ENCODE data around the gene JMJD1C.
A peak's percentile ranks its signal among the peaks of the same experiment; 100 is the strongest.

The JMJD1C gene

GRCh38 chr10:63491588-63492316 lies 26.0 kb upstream of the JMJD1C start (continued):
- TF ChIP-seq ZSCAN4 (tag by site-specific recombination; IDR thresholded peaks at IDR 0.05) (no peak), ZNF449 (tag by site-specific recombination; IDR thresholded peaks at IDR 0.05) (peak; percentile 98), TCF7L2 (IDR thresholded peaks at IDR 0.05; ENCODE audit: borderline replicate concordance, low read depth, low read length) (no peak), ZNF223 (tag by site-specific recombination; IDR thresholded peaks at IDR 0.05) (no peak), ZNF311 (tag by site-specific recombination; IDR thresholded peaks at IDR 0.05; ENCODE audit: borderline replicate concordance) (no peak), ZNF146 (tag by site-specific recombination; IDR thresholded peaks at IDR 0.05) (no peak), ZNF16 (tag by site-specific recombination; IDR thresholded peaks at IDR 0.05; ENCODE audit: low read depth) (no peak), EGR2 (tag by site-specific recombination; IDR thresholded peaks at IDR 0.05; ENCODE audit: low read depth) (no peak), ZNF211 (tag by site-specific recombination; IDR thresholded peaks at IDR 0.05; ENCODE audit: low read depth) (no peak), BCL6B (tag by site-specific recombination; IDR thresholded peaks at IDR 0.05) (no peak), ZNF184 (tag by site-specific recombination; IDR thresholded peaks at IDR 0.05) (no peak), FEZF1 (tag by site-specific recombination; IDR thresholded peaks at IDR 0.05) (no peak), ZNF416 (tag by site-specific recombination; IDR thresholded peaks at IDR 0.05) (no peak), ZEB2 (tag by site-specific recombination; IDR thresholded peaks at IDR 0.05) (no peak), ZNF654 (tag by site-specific recombination; IDR thresholded peaks at IDR 0.05; ENCODE audit: low read depth) (no peak), HOXA7 (CRISPR knock-in tag; IDR thresholded peaks at IDR 0.05; ENCODE audit: borderline replicate concordance) (no peak), ZBTB20 (tag by site-specific recombination; IDR thresholded peaks at IDR 0.05) (no peak), ZNF626 (tag by site-specific recombination; IDR thresholded peaks at IDR 0.05) (no peak)

DNA sequence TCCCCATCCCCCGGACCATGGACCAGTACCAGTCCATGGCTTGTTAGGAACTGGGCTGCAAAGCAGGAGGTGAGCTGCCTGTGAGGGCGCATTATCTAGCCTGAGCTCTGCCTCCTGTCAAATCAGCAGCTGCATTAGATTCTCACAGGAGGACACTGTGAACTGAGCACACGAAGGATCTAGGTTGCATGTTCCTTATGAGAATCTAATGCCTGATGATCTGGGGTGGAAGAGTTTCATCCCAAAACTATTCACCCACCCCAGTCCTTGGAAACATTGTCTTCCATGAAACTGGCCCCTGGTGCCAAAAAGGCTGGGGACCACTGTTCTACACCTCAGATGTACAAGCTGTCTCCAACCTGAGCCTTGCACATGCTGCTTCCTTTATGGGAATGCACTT lies 24.1 kb upstream of the JMJD1C start:
- no peak overlapping the region for H3K27ac ChIP-seq (ENCODE audit: extremely low read depth, low read depth, low read length)
- POLR2A ChIA-PET = no interaction called here
- peaks cover 11% of the 10 kb centered on the region for H3K4me1 ChIP-seq (ENCODE audit: control insufficient read depth, insufficient read depth, low read length)
- no peak overlapping the region for H3K4me3 ChIP-seq (ENCODE audit: low read depth, low read length)
- TF ChIP-seq ZNF549 (tag by site-specific recombination; IDR thresholded peaks at IDR 0.05) (peak; percentile 54), SETDB1 (IDR thresholded peaks at IDR 0.05; ENCODE audit: insufficient read length, low read length) (peak; percentile 50), ZSCAN30 (tag by site-specific recombination; IDR thresholded peaks at IDR 0.05) (0 out of 2 replicates have a peak, but pooled peaks have one; percentile 32), ZNF114 (tag by site-specific recombination; IDR thresholded peaks at IDR 0.05) (no peak), KLF16 (tag by site-specific recombination; IDR thresholded peaks at IDR 0.05) (no peak), ZNF133 (tag by site-specific recombination; IDR thresholded peaks at IDR 0.05) (no peak)
- no peaks in the 10 kb centered on the region for H3K9me3 ChIP-seq (ENCODE audit: control insufficient read depth, insufficient read depth, low read depth, low read length)
- no peaks in the 10 kb centered on the region for H3K36me3 ChIP-seq (ENCODE audit: control insufficient read depth in 2 of 2, insufficient read depth in 1 of 2, low read length in 2 of 2)
- CTCF ChIA-PET = interaction anchor here (1.1 kb wide), 1 partner anchor 139 kb away, joined by 4 read pairs; no protein-coding TSS in a partner anchor

All from HEK293 (cell line).